ENCODE data around the gene LNP1.

LNP1 gene

GRCh38 chr3:100483529-100483928 lies 82.2 kb downstream of the LNP1 start:
- no peak for DNase-seq

GRCh38 chr3:100486808-100487207 lies 85.5 kb downstream of the LNP1 start:
- no peak for DNase-seq

GRCh38 chr3:100489118-100489517 lies 87.8 kb downstream of the LNP1 start:
- no peak for DNase-seq

GRCh38 chr3:100492059-100493006 lies 91.0 kb downstream of the LNP1 start, which contains the start of gene TMEM45A:
Gene TMEM45A (plus strand): TSS chr3:100492619. CDS start chr3:100555212, 62,593 bp downstream.
- peak; percentile 55 to 81 for DNase-seq

- no peak for DNase-seq
Measured at GRCh38 chr3:100496711-100497261, 95.4 kb downstream of the LNP1 start.

- no peak for DNase-seq
Measured at GRCh38 chr3:100499651-100500050, 98.3 kb downstream of the LNP1 start.

- DNase-seq = no peak
Measured at GRCh38 chr3:100500320-100500880, 99.1 kb downstream of the LNP1 start.

- DNase-seq = no peak
Measured at GRCh38 chr3:100503448-100503847, 102.1 kb downstream of the LNP1 start.
